HepG2 (cell line): ENCODE measurements around the gene SSH3. TPM values are rescaled to one million over a fixed set of nuclear protein-coding genes. Genes with fewer than 3 reads are reported as not detected.
A peak's percentile ranks its signal among the peaks of the same experiment; 100 is the strongest.

Experiments used
- ATAC-seq: fragments of 200-7000 bp; cut with Tn5 transposase; 3 replicates; pipeline ENCODE4 v1.9.1; 2020; ENCODE audit warnings: mild to moderate bottlenecking, moderate library complexity
- BruUV-seq: library from RNA; stranded (reverse); fragments of 400-500 nt; replicated peaks from 2 replicates; lab custom pipeline; 2021; lab: Mats Ljungman, UMichigan
- CTCF ChIA-PET: fragments of 300-600 bp; formaldehyde crosslinking; extraction: SDS; loops from one replicate; lab custom pipeline; 2021; ENCODE audit warnings: low total read pairs, inconsistent platforms, low intra/inter-chr PET ratio; lab: Yijun Ruan, JAX
- POLR2A ChIA-PET: fragments of 350-600 bp; sonication (Branson Sonifier 250); formaldehyde crosslinking; loops from one replicate; lab custom pipeline; 2020; ENCODE audit warnings: antibody characterized with exemption, inconsistent platforms; lab: Yijun Ruan, JAX
- DNase-seq: peaks from one replicate; pipeline ENCODE4 v3.0.0-alpha.2; 2015; ENCODE audit warnings: low spot score
- FAIRE-seq: peaks from 3 replicates; lab custom pipeline; 2011; peaks lifted over from hg19 to GRCh38; lab: Jason Lieb, UNC
- H2AFZ ChIP-seq: one replicate; pipeline ENCODE4 v1.6.1; 2011; ENCODE audit warnings: low read length, inconsistent platforms
- H3K27ac ChIP-seq: fragments of 300-600 bp; 3 replicates; pipeline ENCODE4 v1.8.0; 2011; ENCODE audit warnings: mixed run types, mild to moderate bottlenecking, mixed read lengths, low read length, inconsistent platforms; ENCODE audit not compliant: insufficient read depth; ENCODE audit errors: extremely low read length
- H3K27me3 ChIP-seq, 2 experiments: fragments of 200-600 bp in 1 of 2; 2 replicates in 1 of 2; 3 replicates in 1 of 2; pipeline versions ENCODE4 v1.6.0 to v1.8.0; 2011; ENCODE audit warnings: low read length in 2 of 2, mild to moderate bottlenecking in 2 of 2, moderate library complexity in 2 of 2, inconsistent platforms in 1 of 2; ENCODE audit not compliant: insufficient read depth in 2 of 2, control insufficient read depth in 1 of 2
- H3K36me3 ChIP-seq, 2 experiments: fragments of 200-600 bp in 1 of 2; replicated peaks in 1 of 2; 2 replicates in 1 of 2; 3 replicates in 1 of 2; pipeline versions ENCODE4 v1.5.1 to v1.8.0; 2011; ENCODE audit warnings: low read length in 2 of 2, inconsistent platforms in 1 of 2; ENCODE audit not compliant: insufficient read depth in 2 of 2, control insufficient read depth in 1 of 2
- H3K4me1 ChIP-seq: 2 replicates; pipeline ENCODE4 v1.5.1; 2012; ENCODE audit warnings: low read length, inconsistent platforms; ENCODE audit not compliant: insufficient read depth
- H3K4me2 ChIP-seq: 2 replicates; pipeline ENCODE4 v1.6.0; 2011; ENCODE audit warnings: low read depth, low read length, inconsistent platforms
- H3K4me3 ChIP-seq, 3 experiments: fragments of 200-600 bp in 1 of 3; sonication (generic), shearing (Covaris generic) in 1 of 3; replicated peaks in 1 of 3; 2 replicates each; pipeline ENCODE4 v1.5.1; 2011 to 2016; ENCODE audit warnings: low read length in 3 of 3, inconsistent platforms in 2 of 3, low read depth in 2 of 3, mild to moderate bottlenecking in 2 of 3, control low read depth in 1 of 3, mixed read lengths in 1 of 3; ENCODE audit not compliant: insufficient read depth in 1 of 3
- H3K79me2 ChIP-seq: one replicate; pipeline ENCODE4 v1.6.1; 2011; ENCODE audit warnings: low read length, inconsistent platforms; ENCODE audit not compliant: insufficient read depth
- H3K9ac ChIP-seq: 2 replicates; pipeline ENCODE4 v1.6.0; 2011; ENCODE audit warnings: mild to moderate bottlenecking, low read depth, low read length, inconsistent platforms; ENCODE audit not compliant: insufficient read depth
- H3K9me3 ChIP-seq: 2 replicates; pipeline ENCODE4 v1.5.1; 2012; ENCODE audit warnings: mild to moderate bottlenecking, low read length
- H4K20me1 ChIP-seq: 2 replicates; pipeline ENCODE4 v1.6.0; 2011; ENCODE audit warnings: inconsistent platforms, mild to moderate bottlenecking, low read length, moderate library complexity; ENCODE audit not compliant: insufficient read depth
- HNRNPK ChIP-seq: fragments of 200-400 bp; formaldehyde crosslinking; IDR thresholded peaks from 2 replicates; pipeline ENCODE4 v1.6.1; 2018; ENCODE audit warnings: low read length, low read depth, moderate library complexity, mild to moderate bottlenecking; ENCODE audit not compliant: poor library complexity, severe bottlenecking
- JARID2 ChIP-seq: sonication (generic); formaldehyde crosslinking; IDR thresholded peaks from 2 replicates; pipeline ENCODE4 v1.8.1; 2023; ENCODE audit warnings: missing genetic modification reagents, inconsistent platforms; ENCODE audit not compliant: insufficient replicate concordance
- MTF1 ChIP-seq: sonication (generic); formaldehyde crosslinking; IDR thresholded peaks from 2 replicates; pipeline ENCODE4 v1.5.0; 2020; ENCODE audit warnings: missing genetic modification reagents
- PHF5A ChIP-seq: IDR thresholded peaks from one replicate; pipeline ENCODE4 v1.6.1; 2018; ENCODE audit warnings: low read depth, missing genetic modification reagents; ENCODE audit not compliant: unreplicated experiment
- RARG ChIP-seq: sonication (generic); formaldehyde crosslinking; IDR thresholded peaks from 2 replicates; pipeline ENCODE4 v1.4.0; 2020; ENCODE audit warnings: low read depth, mild to moderate bottlenecking, missing genetic modification reagents
- REL ChIP-seq: sonication (generic); formaldehyde crosslinking; conservative IDR thresholded peaks from 2 replicates; pipeline ENCODE4 v1.8.0; 2022; ENCODE audit warnings: mild to moderate bottlenecking, missing genetic modification reagents, moderate library complexity
- SMYD3 ChIP-seq: sonication (generic); formaldehyde crosslinking; IDR thresholded peaks from 2 replicates; pipeline ENCODE4 v1.8.1; 2023; ENCODE audit warnings: mild to moderate bottlenecking, missing genetic modification reagents
- SP140L ChIP-seq: sonication (generic); formaldehyde crosslinking; IDR thresholded peaks from 2 replicates; pipeline ENCODE4 v1.4.0; 2020; ENCODE audit warnings: missing genetic modification reagents, borderline replicate concordance
- ZMAT5 ChIP-seq: sonication (generic); formaldehyde crosslinking; IDR thresholded peaks from 2 replicates; pipeline ENCODE4 v1.5.0; 2020; ENCODE audit warnings: mild to moderate bottlenecking, low read depth, missing genetic modification reagents, borderline replicate concordance
- ZNF121 ChIP-seq: sonication (generic); formaldehyde crosslinking; IDR thresholded peaks from 2 replicates; pipeline ENCODE4 v1.5.0; 2020; ENCODE audit warnings: mild to moderate bottlenecking, missing genetic modification reagents
- ZNF329 ChIP-seq: sonication (generic); formaldehyde crosslinking; IDR thresholded peaks from 2 replicates; pipeline ENCODE4 v1.9.0; 2021; ENCODE audit warnings: low read depth, mild to moderate bottlenecking, missing genetic modification reagents
- ZNF558 ChIP-seq: sonication (generic); formaldehyde crosslinking; IDR thresholded peaks from 2 replicates; pipeline ENCODE4 v1.9.0; 2022; ENCODE audit warnings: mild to moderate bottlenecking, missing genetic modification reagents, borderline replicate concordance
- ZNF616 ChIP-seq: sonication (generic); formaldehyde crosslinking; IDR thresholded peaks from 2 replicates; pipeline ENCODE4 v1.5.0; 2020; ENCODE audit warnings: low read depth, mild to moderate bottlenecking, missing genetic modification reagents
- ZNF780A ChIP-seq: sonication (generic); formaldehyde crosslinking; IDR thresholded peaks from 2 replicates; pipeline ENCODE4 v1.8.0; 2022; ENCODE audit warnings: mild to moderate bottlenecking, missing genetic modification reagents, moderate library complexity
- ZNF83 ChIP-seq: sonication (generic); formaldehyde crosslinking; IDR thresholded peaks from 2 replicates; pipeline ENCODE4 v1.4.0; 2020; ENCODE audit warnings: missing genetic modification reagents, mild to moderate bottlenecking, borderline replicate concordance
- WGBS: methylation state at CpG from one replicate; pipeline ENCODE4 v1.1.6; 2017; ENCODE audit warnings: low lambda C conversion rate; 5-methylcytosine and 5-hydroxymethylcytosine counted together
- in situ Hi-C: cut with HindIII; loops from 2 replicates; pipeline ENCODE4 v1.10.0; 2017; ENCODE audit warnings: low pct_unique_long_range_greater_than_20kb; ENCODE audit not compliant: extremely low pct_ligation_motif_present
- intact Hi-C: fragments of 100-400 bp; cut with micrococcal nuclease; formaldehyde crosslinking; loops from one replicate; pipeline ENCODE4 v1.10.0; 2022; ENCODE audit not compliant: unreplicated experiment
- polyA plus RNA-seq, 8 experiments: library from polyadenylated mRNA; depleted of rRNA in 3 of 8; stranded (reverse) in 7 of 8; unstranded in 1 of 8; fragments of >200 nt; fragmentation: Illumina TruSeq in 4 of 8; extraction: Trizol in 4 of 8; gene quantifications; 2 replicates each; pipeline versions ENCODE4 v1.2.1 to v1.2.3, GENCODE V29; 2011 to 2016; ENCODE audit warnings: low read depth in 4 of 8, missing spikeins in 1 of 8, mixed read lengths in 1 of 8; ENCODE audit not compliant: insufficient read depth in 1 of 8
- total RNA-seq, 5 experiments: library from RNA; depleted of rRNA; stranded (reverse); fragments of >200 nt; fragmentation: Illumina TruSeq; extraction: Trizol; gene quantifications; 2 replicates each; pipeline ENCODE4 v1.2.3, GENCODE V29; 2016; ENCODE audit warnings: low read depth in 1 of 5

The SSH3 gene
- total and polyA plus RNA-seq, 2 of the 13 experiments (the other 11 are each of a cell fraction or from before 2014, with no cell fraction given): 12.4 to 18.8 TPM

- no peaks in the 10 kb centered on the region for H3K79me2 ChIP-seq
- peaks cover 15% of the 10 kb centered on the region for H3K4me1 ChIP-seq
- DNase-seq (no peak), ATAC-seq (no peak), FAIRE-seq (no peak)
- no peaks in the 10 kb centered on the region for H3K9me3 ChIP-seq
- no peaks in the 10 kb centered on the region for H4K20me1 ChIP-seq
- peak overlapping the region; percentile 88 for H2AFZ ChIP-seq
- in situ Hi-C loops (loop anchor here (5.0 kb wide), 2 partner anchors 55 to 235 kb away; no protein-coding TSS in a partner anchor), intact Hi-C loops (loop anchor here (1.0 to 10.0 kb wide), 3 partner anchors 55 to 235 kb away; partner anchors contain the start of gene KDM2A)
- 2% methylated on average over 10 of the region's 10 CpGs for WGBS
- CTCF ChIA-PET: interaction anchor here (1.2 to 2.5 kb wide), 4 partner anchors 28 to 235 kb away, joined by 3 to 31 read pairs (median 16); partner anchors contain the start of genes ANKRD13D and GRK2
- H3K27ac ChIP-seq: peak overlapping the region; percentile 76
- H3K27me3 ChIP-seq: no peaks in the 10 kb centered on the region
- peak overlapping the region; percentile 72 for H3K9ac ChIP-seq
- peak overlapping the region; percentile 89 for H3K4me2 ChIP-seq
- H3K36me3 ChIP-seq: no peaks in the 10 kb centered on the region
- peak overlapping the region; percentile 64 to 85 (median 84) for H3K4me3 ChIP-seq
- POLR2A ChIA-PET: interaction anchor here (0.8 to 3.8 kb wide), 15 partner anchors 8 to 235 kb away, joined by 3 to 35 read pairs (median 4); partner anchors contain the start of genes ANKRD13D, GRK2, POLD4 and PPP1CA
- BruUV-seq: no TSS peak
- TF ChIP-seq ZNF616 (CRISPR knock-in tag) (no peak), ZNF121 (CRISPR knock-in tag) (peak; percentile 89), RARG (0 out of 2 replicates have a peak, but pooled peaks have one; percentile 6), SP140L (CRISPR knock-in tag) (no peak)
Observed at GRCh38 chr11:67316882-67317204, 13.5 kb downstream of the SSH3 start.

GRCh38 chr11:67317205-67317887, 14.0 kb downstream of the SSH3 start:
- H3K36me3 ChIP-seq: no peaks in the 10 kb centered on the region
- no peaks in the 10 kb centered on the region for H3K27me3 ChIP-seq
- ATAC-seq: peak; percentile 93
- ChIA-PET CTCF (interaction anchor here (0.6 to 2.5 kb wide), 5 partner anchors 28 to 236 kb away, joined by 3 to 31 read pairs (median 8); partner anchors contain the start of genes ANKRD13D and GRK2), POLR2A (interaction anchor here (0.6 to 3.8 kb wide), 18 partner anchors 9 to 236 kb away, joined by 3 to 35 read pairs (median 4); partner anchors contain the start of genes ANKRD13D, GRK2, POLD4 and PPP1CA)
- in situ Hi-C loops (loop anchor here (5.0 kb wide), 2 partner anchors 55 to 235 kb away; no protein-coding TSS in a partner anchor), intact Hi-C loops (loop anchor here (1.0 to 10.0 kb wide), 3 partner anchors 55 to 235 kb away; partner anchors contain the start of gene KDM2A)
- FAIRE-seq: peak; percentile 60
- peak overlapping the region; percentile 72 for H3K9ac ChIP-seq
- H3K4me2 ChIP-seq: peak overlapping the region; percentile 89
- no peaks in the 10 kb centered on the region for H4K20me1 ChIP-seq
- H3K9me3 ChIP-seq: no peaks in the 10 kb centered on the region
- BruUV-seq: TSS peak; percentile 97
- H3K4me3 ChIP-seq: peak overlapping the region; percentile 64 to 85 (median 84)
- no peaks in the 10 kb centered on the region for H3K79me2 ChIP-seq
- peaks cover 15% of the 10 kb centered on the region for H3K4me1 ChIP-seq
- peak overlapping the region; percentile 88 for H2AFZ ChIP-seq
- DNase-seq: peak; percentile 93
- 0% methylated on average over 14 of the region's 55 CpGs for WGBS
- peak overlapping the region; percentile 76 for H3K27ac ChIP-seq
- TF ChIP-seq PHF5A: no peak
- peak; percentile 50; the same call in 1 of the 2 replicates for TF ChIP-seq MTF1 (CRISPR knock-in tag)
- no peak for TF ChIP-seq JARID2 (CRISPR knock-in tag)
- TF ChIP-seq SMYD3: 0 out of 2 replicates have a peak, but pooled peaks have one; percentile 5
- TF ChIP-seq ZNF329 (CRISPR knock-in tag): peak; percentile 59; the same call in 1 of the 2 replicates
- TF ChIP-seq ZNF83: 0 out of 2 replicates have a peak, but pooled peaks have one; percentile 50
- TF ChIP-seq ZNF780A (CRISPR knock-in tag): no peak
- TF ChIP-seq REL: 0 out of 2 replicates have a peak, but pooled peaks have one; percentile 75
- peak; percentile 83 for TF ChIP-seq ZNF558
- no peak for TF ChIP-seq HNRNPK
- no peak for TF ChIP-seq ZMAT5 (CRISPR knock-in tag)
